WTC11 (cell line): ENCODE measurements around the gene LRTM1. TPM values are rescaled to one million over a fixed set of nuclear protein-coding genes. Genes with fewer than 3 reads are reported as not detected.

Experiments used
- ATAC-seq: fragments of 200-7000 bp; cut with Tn5 transposase; 2 replicates; pipeline ENCODE4 v1.10.0; 2021; ENCODE audit warnings: mild to moderate bottlenecking, moderate library complexity
- CTCF ChIA-PET: fragments of 300-600 bp; sonication (Branson Sonifier 250); formaldehyde crosslinking; loops from one replicate; lab custom pipeline; 2021; ENCODE audit warnings: antibody characterized with exemption; lab: Charles Lee
- POLR2A ChIA-PET: fragments of 350-600 bp; sonication (Branson Sonifier 250); formaldehyde crosslinking; loops from one replicate; lab custom pipeline; 2021; ENCODE audit warnings: antibody characterized with exemption; lab: Charles Lee
- DNase-seq: peaks from one replicate; pipeline ENCODE4 v3.0.0; 2021; ENCODE audit warnings: low spot score
- H3K27ac Mint-ChIP-seq: 2 replicates; pipeline ENCODE4 v1.8.0; 2021; ENCODE audit warnings: mixed read lengths
- H3K27me3 Mint-ChIP-seq: 2 replicates; pipeline ENCODE4 v1.8.0; 2021; ENCODE audit warnings: low read depth, mild to moderate bottlenecking, moderate library complexity, mixed read lengths
- H3K36me3 Mint-ChIP-seq: 2 replicates; pipeline ENCODE4 v1.8.0; 2021; ENCODE audit warnings: mixed read lengths
- H3K4me1 Mint-ChIP-seq: 2 replicates; pipeline ENCODE4 v1.8.0; 2022; ENCODE audit warnings: mixed read lengths
- H3K4me3 Mint-ChIP-seq: 2 replicates; pipeline ENCODE4 v1.8.0; 2021; ENCODE audit warnings: mild to moderate bottlenecking, moderate library complexity, mixed read lengths
- H3K9me3 Mint-ChIP-seq: 2 replicates; pipeline ENCODE4 v1.8.0; 2021; ENCODE audit warnings: mixed read lengths
- CREB1 ChIP-seq: sonication (generic); formaldehyde crosslinking; IDR thresholded peaks from 2 replicates; pipeline ENCODE4 v1.8.0; 2023; ENCODE audit warnings: mild to moderate bottlenecking, missing genetic modification reagents
- NR3C1 ChIP-seq: sonication (generic); formaldehyde crosslinking; conservative IDR thresholded peaks from 2 replicates; pipeline ENCODE4 v1.8.1; 2023; ENCODE audit warnings: low read depth, mild to moderate bottlenecking, missing genetic modification reagents
- RORB ChIP-seq: fragments of 250-450 bp; sonication (Bioruptor Pico); IDR thresholded peaks from 2 replicates; pipeline ENCODE4 v1.9.0; 2021; ENCODE audit warnings: mild to moderate bottlenecking
- ZNF219 ChIP-seq: sonication (generic); formaldehyde crosslinking; IDR thresholded peaks from 2 replicates; pipeline ENCODE4 v1.8.0; 2023; ENCODE audit warnings: missing genetic modification reagents, mild to moderate bottlenecking, borderline replicate concordance
- ZNF232 ChIP-seq: sonication (generic); formaldehyde crosslinking; IDR thresholded peaks from 2 replicates; pipeline ENCODE4 v1.8.0; 2022; ENCODE audit warnings: mild to moderate bottlenecking, missing genetic modification reagents
- total RNA-seq: library from RNA; stranded (reverse); gene quantifications from 3 replicates; pipeline ENCODE4 v1.2.3, GENCODE V29; 2021
- TF ChIP-seq, protein P1 (sequence below): fragments of 250-450 bp; sonication (Bioruptor Pico); IDR thresholded peaks from 2 replicates; pipeline ENCODE4 v2.1.2; 2022; ENCODE audit warnings: mild to moderate bottlenecking, moderate library complexity
- TF ChIP-seq, protein P2 (sequence below): fragments of 200-600 bp; IDR thresholded peaks from 2 replicates; pipeline ENCODE4 v1.8.0; 2022; ENCODE audit warnings: antibody characterized with exemption
- TF ChIP-seq, protein P3 (sequence below): fragments of 250-450 bp; sonication (Bioruptor Pico); IDR thresholded peaks from 2 replicates; pipeline ENCODE4 v1.9.0; 2021; ENCODE audit warnings: mild to moderate bottlenecking, borderline replicate concordance
- TF ChIP-seq, protein P4 (sequence below): sonication (generic); formaldehyde crosslinking; IDR thresholded peaks from 2 replicates; pipeline ENCODE4 v1.8.1; 2023; ENCODE audit warnings: mild to moderate bottlenecking, missing genetic modification reagents, borderline replicate concordance
- TF ChIP-seq, protein P5 (sequence below): sonication (generic); formaldehyde crosslinking; IDR thresholded peaks from 2 replicates; pipeline ENCODE4 v1.8.1; 2023; ENCODE audit warnings: mild to moderate bottlenecking, missing genetic modification reagents
- TF ChIP-seq, protein P6 (sequence below): sonication (generic); formaldehyde crosslinking; IDR thresholded peaks from 2 replicates; pipeline ENCODE4 v1.8.1; 2022; ENCODE audit warnings: mild to moderate bottlenecking, moderate library complexity, missing genetic modification reagents
- TF ChIP-seq, protein P7 (sequence below): fragments of 250-450 bp; sonication (Bioruptor Pico); IDR thresholded peaks from 2 replicates; pipeline ENCODE4 v1.8.0; 2021; ENCODE audit warnings: mild to moderate bottlenecking

LRTM1 gene
- total RNA-seq, 1 experiment from 2014 or later, result not detected

DNA sequence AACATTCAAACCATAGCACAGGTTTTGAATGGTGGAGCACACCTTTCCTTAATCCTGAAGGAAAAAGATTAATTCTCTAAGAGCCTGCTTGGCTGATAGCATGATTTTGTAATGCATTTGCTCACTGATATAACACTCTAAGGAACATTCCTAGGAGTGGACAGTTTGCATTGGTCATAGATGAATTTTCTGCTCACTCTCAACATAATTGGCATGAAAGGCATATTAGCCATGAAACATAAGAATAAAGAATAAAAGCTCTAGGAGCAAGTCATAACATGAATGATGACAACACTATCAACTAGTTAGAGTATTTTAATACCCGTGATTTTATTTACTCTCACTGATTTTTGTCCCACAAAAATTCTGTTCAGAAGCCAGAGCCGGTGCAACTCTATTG lies 34.3 kb upstream of the LRTM1 start (continued):
- TF ChIP-seq, protein P1, sequence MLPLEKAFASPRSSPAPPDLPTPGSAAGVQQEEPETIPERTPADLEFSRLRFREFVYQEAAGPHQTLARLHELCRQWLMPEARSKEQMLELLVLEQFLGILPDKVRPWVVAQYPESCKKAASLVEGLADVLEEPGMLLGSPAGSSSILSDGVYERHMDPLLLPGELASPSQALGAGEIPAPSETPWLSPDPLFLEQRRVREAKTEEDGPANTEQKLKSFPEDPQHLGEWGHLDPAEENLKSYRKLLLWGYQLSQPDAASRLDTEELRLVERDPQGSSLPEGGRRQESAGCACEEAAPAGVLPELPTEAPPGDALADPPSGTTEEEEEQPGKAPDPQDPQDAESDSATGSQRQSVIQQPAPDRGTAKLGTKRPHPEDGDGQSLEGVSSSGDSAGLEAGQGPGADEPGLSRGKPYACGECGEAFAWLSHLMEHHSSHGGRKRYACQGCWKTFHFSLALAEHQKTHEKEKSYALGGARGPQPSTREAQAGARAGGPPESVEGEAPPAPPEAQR (CRISPR knock-in tag), result no peak
- TF ChIP-seq ZNF232 (CRISPR knock-in tag), result no peak
- TF ChIP-seq NR3C1, result no peak
- TF ChIP-seq ZNF219, result no peak
- no peak for TF ChIP-seq CREB1 (CRISPR knock-in tag)
- TF ChIP-seq, protein P2, sequence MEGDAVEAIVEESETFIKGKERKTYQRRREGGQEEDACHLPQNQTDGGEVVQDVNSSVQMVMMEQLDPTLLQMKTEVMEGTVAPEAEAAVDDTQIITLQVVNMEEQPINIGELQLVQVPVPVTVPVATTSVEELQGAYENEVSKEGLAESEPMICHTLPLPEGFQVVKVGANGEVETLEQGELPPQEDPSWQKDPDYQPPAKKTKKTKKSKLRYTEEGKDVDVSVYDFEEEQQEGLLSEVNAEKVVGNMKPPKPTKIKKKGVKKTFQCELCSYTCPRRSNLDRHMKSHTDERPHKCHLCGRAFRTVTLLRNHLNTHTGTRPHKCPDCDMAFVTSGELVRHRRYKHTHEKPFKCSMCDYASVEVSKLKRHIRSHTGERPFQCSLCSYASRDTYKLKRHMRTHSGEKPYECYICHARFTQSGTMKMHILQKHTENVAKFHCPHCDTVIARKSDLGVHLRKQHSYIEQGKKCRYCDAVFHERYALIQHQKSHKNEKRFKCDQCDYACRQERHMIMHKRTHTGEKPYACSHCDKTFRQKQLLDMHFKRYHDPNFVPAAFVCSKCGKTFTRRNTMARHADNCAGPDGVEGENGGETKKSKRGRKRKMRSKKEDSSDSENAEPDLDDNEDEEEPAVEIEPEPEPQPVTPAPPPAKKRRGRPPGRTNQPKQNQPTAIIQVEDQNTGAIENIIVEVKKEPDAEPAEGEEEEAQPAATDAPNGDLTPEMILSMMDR, result no peak
- TF ChIP-seq, protein P3, sequence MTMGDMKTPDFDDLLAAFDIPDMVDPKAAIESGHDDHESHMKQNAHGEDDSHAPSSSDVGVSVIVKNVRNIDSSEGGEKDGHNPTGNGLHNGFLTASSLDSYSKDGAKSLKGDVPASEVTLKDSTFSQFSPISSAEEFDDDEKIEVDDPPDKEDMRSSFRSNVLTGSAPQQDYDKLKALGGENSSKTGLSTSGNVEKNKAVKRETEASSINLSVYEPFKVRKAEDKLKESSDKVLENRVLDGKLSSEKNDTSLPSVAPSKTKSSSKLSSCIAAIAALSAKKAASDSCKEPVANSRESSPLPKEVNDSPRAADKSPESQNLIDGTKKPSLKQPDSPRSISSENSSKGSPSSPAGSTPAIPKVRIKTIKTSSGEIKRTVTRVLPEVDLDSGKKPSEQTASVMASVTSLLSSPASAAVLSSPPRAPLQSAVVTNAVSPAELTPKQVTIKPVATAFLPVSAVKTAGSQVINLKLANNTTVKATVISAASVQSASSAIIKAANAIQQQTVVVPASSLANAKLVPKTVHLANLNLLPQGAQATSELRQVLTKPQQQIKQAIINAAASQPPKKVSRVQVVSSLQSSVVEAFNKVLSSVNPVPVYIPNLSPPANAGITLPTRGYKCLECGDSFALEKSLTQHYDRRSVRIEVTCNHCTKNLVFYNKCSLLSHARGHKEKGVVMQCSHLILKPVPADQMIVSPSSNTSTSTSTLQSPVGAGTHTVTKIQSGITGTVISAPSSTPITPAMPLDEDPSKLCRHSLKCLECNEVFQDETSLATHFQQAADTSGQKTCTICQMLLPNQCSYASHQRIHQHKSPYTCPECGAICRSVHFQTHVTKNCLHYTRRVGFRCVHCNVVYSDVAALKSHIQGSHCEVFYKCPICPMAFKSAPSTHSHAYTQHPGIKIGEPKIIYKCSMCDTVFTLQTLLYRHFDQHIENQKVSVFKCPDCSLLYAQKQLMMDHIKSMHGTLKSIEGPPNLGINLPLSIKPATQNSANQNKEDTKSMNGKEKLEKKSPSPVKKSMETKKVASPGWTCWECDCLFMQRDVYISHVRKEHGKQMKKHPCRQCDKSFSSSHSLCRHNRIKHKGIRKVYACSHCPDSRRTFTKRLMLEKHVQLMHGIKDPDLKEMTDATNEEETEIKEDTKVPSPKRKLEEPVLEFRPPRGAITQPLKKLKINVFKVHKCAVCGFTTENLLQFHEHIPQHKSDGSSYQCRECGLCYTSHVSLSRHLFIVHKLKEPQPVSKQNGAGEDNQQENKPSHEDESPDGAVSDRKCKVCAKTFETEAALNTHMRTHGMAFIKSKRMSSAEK (CRISPR knock-in tag), result no peak
- TF ChIP-seq, protein P4, sequence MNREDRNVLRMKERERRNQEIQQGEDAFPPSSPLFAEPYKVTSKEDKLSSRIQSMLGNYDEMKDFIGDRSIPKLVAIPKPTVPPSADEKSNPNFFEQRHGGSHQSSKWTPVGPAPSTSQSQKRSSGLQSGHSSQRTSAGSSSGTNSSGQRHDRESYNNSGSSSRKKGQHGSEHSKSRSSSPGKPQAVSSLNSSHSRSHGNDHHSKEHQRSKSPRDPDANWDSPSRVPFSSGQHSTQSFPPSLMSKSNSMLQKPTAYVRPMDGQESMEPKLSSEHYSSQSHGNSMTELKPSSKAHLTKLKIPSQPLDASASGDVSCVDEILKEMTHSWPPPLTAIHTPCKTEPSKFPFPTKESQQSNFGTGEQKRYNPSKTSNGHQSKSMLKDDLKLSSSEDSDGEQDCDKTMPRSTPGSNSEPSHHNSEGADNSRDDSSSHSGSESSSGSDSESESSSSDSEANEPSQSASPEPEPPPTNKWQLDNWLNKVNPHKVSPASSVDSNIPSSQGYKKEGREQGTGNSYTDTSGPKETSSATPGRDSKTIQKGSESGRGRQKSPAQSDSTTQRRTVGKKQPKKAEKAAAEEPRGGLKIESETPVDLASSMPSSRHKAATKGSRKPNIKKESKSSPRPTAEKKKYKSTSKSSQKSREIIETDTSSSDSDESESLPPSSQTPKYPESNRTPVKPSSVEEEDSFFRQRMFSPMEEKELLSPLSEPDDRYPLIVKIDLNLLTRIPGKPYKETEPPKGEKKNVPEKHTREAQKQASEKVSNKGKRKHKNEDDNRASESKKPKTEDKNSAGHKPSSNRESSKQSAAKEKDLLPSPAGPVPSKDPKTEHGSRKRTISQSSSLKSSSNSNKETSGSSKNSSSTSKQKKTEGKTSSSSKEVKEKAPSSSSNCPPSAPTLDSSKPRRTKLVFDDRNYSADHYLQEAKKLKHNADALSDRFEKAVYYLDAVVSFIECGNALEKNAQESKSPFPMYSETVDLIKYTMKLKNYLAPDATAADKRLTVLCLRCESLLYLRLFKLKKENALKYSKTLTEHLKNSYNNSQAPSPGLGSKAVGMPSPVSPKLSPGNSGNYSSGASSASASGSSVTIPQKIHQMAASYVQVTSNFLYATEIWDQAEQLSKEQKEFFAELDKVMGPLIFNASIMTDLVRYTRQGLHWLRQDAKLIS, result no peak

DNA sequence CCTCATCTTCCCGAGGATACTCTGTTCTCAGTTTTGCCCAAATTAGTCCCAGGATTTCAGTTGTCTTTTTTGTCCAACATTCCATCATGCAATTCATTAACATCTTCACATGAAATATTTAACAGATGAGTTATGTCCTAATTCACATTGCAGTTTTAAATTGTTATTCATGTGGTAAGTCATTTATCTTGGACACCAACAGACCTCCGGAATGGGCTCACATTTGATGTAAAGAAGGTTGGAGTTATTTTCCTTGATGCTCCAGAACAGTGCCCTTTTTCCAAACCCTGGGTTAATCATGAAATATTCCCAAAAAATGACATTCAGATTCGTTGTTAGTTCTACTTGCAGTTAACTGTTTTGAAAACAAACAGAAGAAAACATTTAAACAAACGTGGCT lies 32.8 kb upstream of the LRTM1 start:
- H3K36me3 Mint-ChIP-seq, result no peaks in the 10 kb centered on the region
- TF ChIP-seq, protein P5, sequence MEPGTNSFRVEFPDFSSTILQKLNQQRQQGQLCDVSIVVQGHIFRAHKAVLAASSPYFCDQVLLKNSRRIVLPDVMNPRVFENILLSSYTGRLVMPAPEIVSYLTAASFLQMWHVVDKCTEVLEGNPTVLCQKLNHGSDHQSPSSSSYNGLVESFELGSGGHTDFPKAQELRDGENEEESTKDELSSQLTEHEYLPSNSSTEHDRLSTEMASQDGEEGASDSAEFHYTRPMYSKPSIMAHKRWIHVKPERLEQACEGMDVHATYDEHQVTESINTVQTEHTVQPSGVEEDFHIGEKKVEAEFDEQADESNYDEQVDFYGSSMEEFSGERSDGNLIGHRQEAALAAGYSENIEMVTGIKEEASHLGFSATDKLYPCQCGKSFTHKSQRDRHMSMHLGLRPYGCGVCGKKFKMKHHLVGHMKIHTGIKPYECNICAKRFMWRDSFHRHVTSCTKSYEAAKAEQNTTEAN (CRISPR knock-in tag), result no peak
- TF ChIP-seq, protein P6, sequence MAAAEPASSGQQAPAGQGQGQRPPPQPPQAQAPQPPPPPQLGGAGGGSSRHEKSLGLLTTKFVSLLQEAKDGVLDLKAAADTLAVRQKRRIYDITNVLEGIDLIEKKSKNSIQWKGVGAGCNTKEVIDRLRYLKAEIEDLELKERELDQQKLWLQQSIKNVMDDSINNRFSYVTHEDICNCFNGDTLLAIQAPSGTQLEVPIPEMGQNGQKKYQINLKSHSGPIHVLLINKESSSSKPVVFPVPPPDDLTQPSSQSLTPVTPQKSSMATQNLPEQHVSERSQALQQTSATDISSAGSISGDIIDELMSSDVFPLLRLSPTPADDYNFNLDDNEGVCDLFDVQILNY, result no peak
- no peak for TF ChIP-seq RORB (CRISPR knock-in tag)
- TF ChIP-seq, protein P7, sequence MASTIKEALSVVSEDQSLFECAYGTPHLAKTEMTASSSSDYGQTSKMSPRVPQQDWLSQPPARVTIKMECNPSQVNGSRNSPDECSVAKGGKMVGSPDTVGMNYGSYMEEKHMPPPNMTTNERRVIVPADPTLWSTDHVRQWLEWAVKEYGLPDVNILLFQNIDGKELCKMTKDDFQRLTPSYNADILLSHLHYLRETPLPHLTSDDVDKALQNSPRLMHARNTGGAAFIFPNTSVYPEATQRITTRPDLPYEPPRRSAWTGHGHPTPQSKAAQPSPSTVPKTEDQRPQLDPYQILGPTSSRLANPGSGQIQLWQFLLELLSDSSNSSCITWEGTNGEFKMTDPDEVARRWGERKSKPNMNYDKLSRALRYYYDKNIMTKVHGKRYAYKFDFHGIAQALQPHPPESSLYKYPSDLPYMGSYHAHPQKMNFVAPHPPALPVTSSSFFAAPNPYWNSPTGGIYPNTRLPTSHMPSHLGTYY (CRISPR knock-in tag), result no peak
- ChIA-PET POLR2A (no interaction called here), CTCF (interaction anchor here (0.7 kb wide), 1 partner anchor 220 kb away, joined by 5 read pairs; no protein-coding TSS in a partner anchor)
- no peak for DNase-seq
- no peak for ATAC-seq
- H3K9me3 Mint-ChIP-seq, result no peaks in the 10 kb centered on the region
- no peak overlapping the region for H3K27ac Mint-ChIP-seq
- no peak overlapping the region for H3K4me3 Mint-ChIP-seq
- peaks cover 26% of the 10 kb centered on the region for H3K4me1 Mint-ChIP-seq
- no peaks in the 10 kb centered on the region for H3K27me3 Mint-ChIP-seq
